Small intestine (tissue), 7 donors: Measurements from ENCODE around the gene NANOGP8. TPM values are rescaled to one million over a fixed set of nuclear protein-coding genes. Genes with fewer than 3 reads are reported as not detected.

Source experiments
- DNase-seq, 2 donors: peaks; one replicate each; pipeline versions ENCODE4 v3.0.0 to v3.0.0-alpha.2; 2013
- FAIRE-seq: peaks from 2 replicates; lab custom pipeline; 2012; peaks lifted over from hg19 to GRCh38; lab: Jason Lieb, UNC
- H3K27ac ChIP-seq, 3 donors: one replicate each; pipeline ENCODE4 v1.5.1; 2013; ENCODE audit warnings: low read length in 2 of 3, mild to moderate bottlenecking in 2 of 3, control low read depth in 1 of 3, inconsistent platforms in 1 of 3, low read depth in 1 of 3, moderate library complexity in 1 of 3
- H3K27me3 ChIP-seq, 3 donors: one replicate each; pipeline ENCODE4 v1.6.1; 2013; ENCODE audit warnings: low read length in 3 of 3, inconsistent platforms in 1 of 3; ENCODE audit not compliant: control insufficient read depth in 3 of 3, insufficient read depth in 3 of 3
- H3K36me3 ChIP-seq, 3 donors: one replicate each; pipeline ENCODE4 v1.6.1; 2013; ENCODE audit warnings: low read length in 3 of 3, inconsistent platforms in 1 of 3, low read depth in 1 of 3, mild to moderate bottlenecking in 1 of 3, moderate library complexity in 1 of 3; ENCODE audit not compliant: control insufficient read depth in 3 of 3, insufficient read depth in 2 of 3
- H3K4me1 ChIP-seq, 3 donors: one replicate each; pipeline ENCODE4 v1.6.1; 2013; ENCODE audit warnings: low read length in 2 of 3, inconsistent platforms in 1 of 3, low read depth in 1 of 3, mild to moderate bottlenecking in 1 of 3, moderate library complexity in 1 of 3; ENCODE audit not compliant: control insufficient read depth in 3 of 3, insufficient read depth in 2 of 3
- H3K4me3 ChIP-seq, 3 donors: one replicate each; pipeline ENCODE4 v1.5.1; 2013; ENCODE audit warnings: low read length in 3 of 3, control low read depth in 1 of 3, inconsistent platforms in 1 of 3, low read depth in 1 of 3, mild to moderate bottlenecking in 1 of 3, moderate library complexity in 1 of 3
- H3K9me3 ChIP-seq, 2 donors: one replicate each; pipeline ENCODE4 v1.6.1; 2013; ENCODE audit warnings: low read depth in 1 of 2, low read length in 1 of 2; ENCODE audit not compliant: control insufficient read depth in 2 of 2, insufficient read depth in 1 of 2
- WGBS, 3 donors: extraction: QIAGEN DNeasy Blood & Tissue Kit; methylation state at CpG; one replicate each; pipeline ENCODE4 v1.1.7; 2013; 5-methylcytosine and 5-hydroxymethylcytosine counted together
- polyA plus RNA-seq, 4 donors: library from polyadenylated mRNA; stranded (reverse) in 3 of 4; unstranded in 1 of 4; fragments of 200-250 nt in 3 of 4; fragments of 120-200 nt in 1 of 4; gene quantifications; one replicate each; pipeline versions ENCODE4 v1.2.1 to v1.2.3, GENCODE V29; 2013
- donor health status: healthy with polysubstance abuse.
- donor health status: control.
- donor health status: control.
- donor health status: Bipolar disorder and iron deficiency.
- donor health status: healthy.

Gene NANOGP8
- polyA plus RNA-seq, 4 donors, result 0.37 TPM; not detected in 3

DNA sequence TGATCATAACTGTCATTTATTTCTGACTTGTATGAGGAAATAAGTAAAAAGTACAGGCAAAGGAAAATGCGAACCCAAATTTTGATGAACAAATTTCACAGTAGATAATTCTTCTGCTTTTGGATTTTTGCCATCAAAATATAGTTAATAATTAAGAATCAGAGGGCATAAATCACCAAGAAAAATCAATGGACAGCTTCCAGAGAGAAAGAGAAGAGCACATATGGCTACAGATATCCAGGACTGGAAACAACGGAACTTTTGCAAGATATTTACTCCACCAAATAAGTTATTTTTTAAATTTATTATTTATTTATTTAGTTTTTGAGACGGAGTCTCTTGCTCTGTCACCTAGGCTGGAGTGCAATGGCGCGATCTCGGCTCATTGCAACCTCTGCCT lies 35.1 kb upstream of the NANOGP8 start:
- DNase-seq (peak in 1 of 2 donors; percentile 3), FAIRE-seq (no peak)
- Histone ChIP-seq H3K27ac (no peak overlapping the region), H3K27me3 (no peaks in the 10 kb centered on the region), H3K4me3 (no peak overlapping the region), H3K9me3 (no peaks in the 10 kb centered on the region), H3K36me3 (peaks cover 0 to 2% (median 0%) of the 10 kb centered on the region in 3 donors), H3K4me1 (no peaks in the 10 kb centered on the region)
- 58 to 81% (median 69%) methylated on average over 6 of the region's 6 CpGs for WGBS, 3 donors

DNA sequence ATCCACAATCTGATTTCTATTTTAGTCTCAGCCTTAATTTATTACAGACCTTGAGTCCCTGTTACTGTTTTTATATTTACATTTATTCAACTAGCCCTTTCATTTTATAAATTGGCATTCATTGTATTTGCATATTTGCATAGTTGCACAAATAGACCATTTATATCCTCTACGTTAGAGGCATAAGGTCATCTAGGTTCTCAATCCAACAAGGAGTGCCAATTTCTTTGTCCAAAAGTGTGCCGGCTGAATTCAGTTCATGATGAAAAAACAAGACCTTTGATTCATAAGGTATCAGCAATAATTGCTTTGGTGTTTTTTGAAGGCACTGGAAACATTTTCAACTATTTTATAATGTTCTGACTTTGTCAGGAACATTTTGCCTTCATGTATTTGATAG lies 33.9 kb upstream of the NANOGP8 start:
- peaks cover 0 to 2% (median 0%) of the 10 kb centered on the region in 3 donors for H3K36me3 ChIP-seq
- no peak overlapping the region for H3K27ac ChIP-seq
- H3K4me3 ChIP-seq, result no peak overlapping the region
- no peaks in the 10 kb centered on the region for H3K4me1 ChIP-seq
- H3K27me3 ChIP-seq, result no peaks in the 10 kb centered on the region
- no peaks in the 10 kb centered on the region for H3K9me3 ChIP-seq
- 15 to 56% (median 34%) methylated on average over 2 of the region's 2 CpGs for WGBS, 3 donors
- FAIRE-seq (no peak), DNase-seq (no peak)

DNA sequence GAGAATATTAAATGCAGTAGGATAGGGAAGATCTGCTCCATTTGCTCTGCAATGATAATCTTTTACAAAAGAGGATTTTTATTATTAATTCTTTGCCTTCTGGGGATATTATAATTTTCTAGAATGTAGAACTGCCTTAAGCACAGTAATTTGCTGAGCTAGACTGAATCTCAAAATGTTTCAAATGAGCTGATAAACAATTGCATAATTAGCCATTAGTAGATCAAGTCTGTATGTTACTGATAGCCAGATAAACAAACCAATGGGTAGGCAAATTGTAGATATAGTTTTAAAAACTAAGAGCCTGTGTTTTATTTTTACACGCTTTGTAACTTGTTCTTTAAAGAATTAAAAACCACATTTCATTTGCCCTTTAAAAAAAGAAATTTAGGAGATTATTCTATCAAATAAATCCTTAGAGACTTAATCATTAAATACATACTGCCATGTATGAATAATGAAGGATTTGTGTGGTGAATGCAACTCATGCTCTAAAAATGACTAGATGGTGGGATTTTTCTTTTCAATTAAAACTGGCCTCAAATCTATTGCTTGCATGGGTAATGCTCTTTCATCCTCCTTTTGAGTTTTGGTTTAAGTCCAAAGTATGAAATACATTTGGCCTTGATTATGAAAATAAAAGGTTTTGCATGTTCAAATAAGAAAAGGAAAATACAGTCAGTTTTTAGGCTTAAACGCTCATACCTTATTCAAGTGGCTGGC lies 32.6 kb upstream of the NANOGP8 start:
- Histone ChIP-seq H3K4me3 (no peak overlapping the region), H3K4me1 (no peaks in the 10 kb centered on the region), H3K36me3 (peaks cover 0 to 2% (median 0%) of the 10 kb centered on the region in 3 donors), H3K27ac (no peak overlapping the region), H3K27me3 (no peaks in the 10 kb centered on the region), H3K9me3 (no peaks in the 10 kb centered on the region)
- FAIRE-seq, result no peak
- 82 to 92% (median 88%) methylated on average over 2 of the region's 2 CpGs for WGBS, 3 donors
- DNase-seq, result no peak

DNA sequence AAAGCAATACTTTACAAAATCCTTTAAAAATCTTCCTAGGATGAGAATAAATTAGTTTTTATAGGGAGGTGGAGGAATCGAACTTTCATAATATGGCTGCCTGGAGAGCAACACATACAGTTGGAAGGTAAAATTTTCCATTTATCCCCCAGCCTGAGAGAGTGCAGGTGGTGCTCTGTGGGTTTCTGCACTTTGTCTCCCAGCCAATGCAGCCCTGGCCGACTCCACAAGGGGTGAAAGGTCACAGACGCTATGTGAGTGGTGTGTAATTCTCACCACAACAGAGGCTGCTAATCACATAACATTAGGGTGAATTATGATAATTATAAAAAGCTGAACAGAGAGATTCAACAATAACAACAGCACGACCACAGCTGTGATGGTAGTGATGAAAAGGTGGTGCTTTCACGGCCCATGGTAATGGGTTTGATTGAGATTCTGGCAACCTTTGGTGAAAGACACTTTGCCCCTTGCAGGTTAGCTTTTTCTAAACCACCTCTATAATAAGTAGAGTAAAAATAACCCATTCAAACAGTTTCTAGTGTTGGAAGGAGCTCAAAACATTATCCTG lies 30.1 kb upstream of the NANOGP8 start:
- no peaks in the 10 kb centered on the region for H3K36me3 ChIP-seq
- no peaks in the 10 kb centered on the region for H3K4me1 ChIP-seq
- no peaks in the 10 kb centered on the region for H3K9me3 ChIP-seq
- no peak overlapping the region for H3K4me3 ChIP-seq
- DNase-seq, result peak in 1 of 2 donors; percentile 31
- H3K27me3 ChIP-seq, result no peaks in the 10 kb centered on the region
- no peak overlapping the region for H3K27ac ChIP-seq
- WGBS, 3 donors, result 16 to 42% (median 31%) methylated on average over 5 of the region's 5 CpGs
- FAIRE-seq, result no peak

DNA sequence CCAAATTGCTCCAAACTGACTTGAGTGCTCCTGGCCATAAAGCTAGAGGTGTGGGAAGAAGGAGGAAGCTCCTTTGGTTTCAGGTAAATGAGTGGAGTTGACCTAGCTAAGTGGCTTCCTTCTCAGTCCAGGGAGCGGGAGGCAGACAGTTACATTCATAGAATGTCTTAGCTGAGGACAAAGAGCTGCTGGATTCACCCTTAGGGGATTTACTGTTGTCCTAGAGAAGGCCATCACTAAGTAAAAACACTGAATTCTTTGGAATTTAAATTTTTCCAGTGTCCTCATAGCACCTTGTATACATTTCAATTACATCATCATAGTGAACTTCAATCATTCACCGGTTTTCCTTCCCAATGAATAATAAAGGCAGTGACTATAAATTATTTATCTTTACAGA lies 27.3 kb upstream of the NANOGP8 start:
- Histone ChIP-seq H3K27me3 (no peaks in the 10 kb centered on the region), H3K27ac (no peak overlapping the region), H3K4me3 (no peak overlapping the region), H3K36me3 (no peaks in the 10 kb centered on the region), H3K9me3 (no peaks in the 10 kb centered on the region), H3K4me1 (no peaks in the 10 kb centered on the region)
- FAIRE-seq (no peak), DNase-seq (no peak)
- WGBS, 3 donors, result 90 to 94% (median 91%) methylated on average over 2 of the region's 2 CpGs

DNA sequence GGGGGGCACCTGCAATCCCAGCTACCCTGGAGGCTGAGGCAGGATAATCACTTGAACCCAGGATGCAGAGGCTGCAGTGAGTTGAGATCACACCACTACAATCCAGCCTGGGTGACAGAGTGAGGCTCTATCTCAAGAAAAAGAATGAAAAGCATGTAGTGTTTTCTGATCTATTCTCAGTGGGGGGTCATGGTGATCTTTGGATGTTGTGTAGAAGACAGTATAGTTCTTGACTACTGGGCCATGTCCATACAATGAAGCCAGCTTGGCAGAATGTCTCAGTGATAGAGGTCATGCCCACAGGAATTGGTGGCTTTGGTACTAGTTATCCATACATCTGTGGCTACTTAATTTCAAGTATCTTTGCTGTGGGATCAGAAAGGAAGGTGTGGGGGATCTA lies 26.8 kb upstream of the NANOGP8 start:
- DNase-seq (no peak), FAIRE-seq (no peak)

DNA sequence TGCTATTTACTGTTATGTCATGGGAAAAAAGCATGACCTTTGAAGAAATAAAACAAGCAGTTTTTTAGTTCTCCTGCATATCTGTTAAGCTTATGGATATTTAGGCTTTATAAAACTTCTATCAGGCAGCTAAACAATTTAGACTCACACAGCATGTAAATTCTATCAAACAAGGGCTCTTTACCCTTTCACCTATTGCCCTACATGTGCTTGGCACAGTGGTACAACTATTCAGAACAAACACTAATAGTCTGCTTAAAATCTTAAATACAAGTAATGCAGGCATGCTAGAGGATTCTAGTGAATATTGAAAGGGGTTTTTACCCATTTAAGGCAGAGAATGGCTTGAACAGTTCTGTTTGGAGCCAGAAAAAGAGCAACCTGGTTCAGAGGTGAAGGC lies 23.4 kb upstream of the NANOGP8 start:
- no peak for DNase-seq
- Histone ChIP-seq H3K27ac (no peak overlapping the region), H3K4me1 (no peaks in the 10 kb centered on the region), H3K4me3 (no peak overlapping the region), H3K27me3 (no peaks in the 10 kb centered on the region), H3K9me3 (no peaks in the 10 kb centered on the region), H3K36me3 (no peaks in the 10 kb centered on the region)
- no peak for FAIRE-seq

More for the DNA sequence above, 26.8 kb upstream of the NANOGP8 start:
- Histone ChIP-seq H3K27ac (no peak overlapping the region), H3K4me3 (no peak overlapping the region), H3K27me3 (no peaks in the 10 kb centered on the region), H3K9me3 (no peaks in the 10 kb centered on the region), H3K4me1 (no peaks in the 10 kb centered on the region), H3K36me3 (no peaks in the 10 kb centered on the region)

DNA sequence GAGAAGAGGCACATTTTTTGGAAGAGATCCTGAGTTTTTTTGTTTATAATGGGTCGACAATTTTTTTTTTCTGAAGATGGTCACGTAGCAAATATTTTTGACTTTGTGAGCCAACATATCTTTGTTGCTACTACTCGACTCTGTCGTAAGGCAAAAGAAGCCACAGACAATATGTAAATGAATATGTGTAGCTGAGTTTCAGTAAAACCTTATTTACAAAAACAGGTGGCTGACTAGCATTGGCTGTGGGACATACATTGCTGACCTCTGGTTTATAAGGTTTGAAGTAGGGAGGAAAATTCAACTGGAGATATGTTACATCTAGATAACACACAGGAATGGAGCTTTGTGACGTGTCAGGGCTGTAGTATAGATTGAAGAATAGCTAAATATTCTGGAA lies 22.5 kb upstream of the NANOGP8 start:
- H3K4me1 ChIP-seq, result no peaks in the 10 kb centered on the region
- no peak for FAIRE-seq

DNA sequence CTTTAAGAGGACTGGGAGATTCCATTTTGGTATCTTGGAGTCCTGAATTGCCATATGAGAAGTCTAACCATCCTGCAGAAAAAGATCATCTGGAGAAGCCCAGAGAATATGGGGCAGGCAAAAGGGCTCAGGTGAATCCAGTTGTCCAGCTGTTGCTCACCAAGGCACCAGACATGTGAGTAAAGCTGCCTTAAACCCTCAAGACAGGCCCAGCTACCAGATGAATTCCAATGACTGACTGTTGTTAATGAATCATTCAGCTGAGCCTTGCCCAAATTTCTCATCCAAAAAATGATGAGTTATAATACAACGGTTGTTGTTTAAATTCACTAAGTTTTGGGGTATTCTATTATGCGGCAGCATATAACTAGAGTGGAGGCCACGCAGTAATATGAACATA lies 22.0 kb upstream of the NANOGP8 start:
- Histone ChIP-seq H3K9me3 (no peaks in the 10 kb centered on the region), H3K27ac (no peak overlapping the region), H3K27me3 (no peaks in the 10 kb centered on the region), H3K36me3 (no peaks in the 10 kb centered on the region), H3K4me3 (no peak overlapping the region), H3K4me1 (no peaks in the 10 kb centered on the region)
- FAIRE-seq (no peak), DNase-seq (no peak)
- 86 to 96% (median 91%) methylated on average over 3 of the region's 3 CpGs for WGBS, 3 donors

More for the DNA sequence above, 22.5 kb upstream of the NANOGP8 start:
- H3K27ac ChIP-seq, result no peak overlapping the region
- no peaks in the 10 kb centered on the region for H3K9me3 ChIP-seq
- no peaks in the 10 kb centered on the region for H3K36me3 ChIP-seq
- H3K4me3 ChIP-seq, result no peak overlapping the region
- H3K27me3 ChIP-seq, result no peaks in the 10 kb centered on the region
- no peak for DNase-seq
- WGBS, 3 donors, result 78 to 89% (median 87%) methylated on average over 5 of the region's 5 CpGs
